ENCODE results near the gene NPIPB2. TPM values are rescaled to one million over a fixed set of nuclear protein-coding genes. Genes with fewer than 3 reads are reported as not detected.

The NPIPB2 gene
- total and polyA plus RNA-seq, 2 of the 13 experiments (the other 11 are each of a cell fraction or from before 2014, with no cell fraction given) = 1.8 to 4.1 TPM

- TF ChIP-seq KDM3A (CRISPR knock-in tag; IDR thresholded peaks at IDR 0.05; ENCODE audit: low read depth) (peak; percentile 98), CBX5 (CRISPR knock-in tag; IDR thresholded peaks at IDR 0.05; ENCODE audit: borderline replicate concordance) (peak; percentile 78; the same call in 1 of the 2 replicates), POLR2AphosphoS2 (IDR thresholded peaks at IDR 0.05; ENCODE audit: low read depth, low read length) (peak; percentile 44; the same call in 1 of the 2 replicates), CBFB (CRISPR knock-in tag; IDR thresholded peaks at IDR 0.05) (peak; percentile 100), ZNF530 (CRISPR knock-in tag; IDR thresholded peaks at IDR 0.05; ENCODE audit: low read depth) (peak; percentile 67; the same call in 1 of the 2 replicates), MLLT10 (CRISPR knock-in tag; IDR thresholded peaks at IDR 0.05) (no peak), ZNF598 (CRISPR knock-in tag; IDR thresholded peaks at IDR 0.05; ENCODE audit: borderline replicate concordance) (0 out of 2 replicates have a peak, but pooled peaks have one; percentile 20), SNAPC2 (CRISPR knock-in tag; IDR thresholded peaks at IDR 0.05) (peak; percentile 74), HNRNPH1 (optimal IDR thresholded peaks at IDR 0.05; ENCODE audit: low read depth, low read length) (peak; percentile 94), PLRG1 (conservative IDR thresholded peaks at IDR 0.05) (no peak), ZNF33A (CRISPR knock-in tag; IDR thresholded peaks at IDR 0.05; ENCODE audit: borderline replicate concordance) (no peak; the same call in 1 of the 2 replicates), NFKB2 (CRISPR knock-in tag; IDR thresholded peaks at IDR 0.05; ENCODE audit: borderline replicate concordance) (peak; percentile 92), TFAP4 (IDR thresholded peaks at IDR 0.05; ENCODE audit: borderline replicate concordance, low read depth) (peak; percentile 93), RBM22 (optimal IDR thresholded peaks at IDR 0.05; ENCODE audit: low read length) (peak; percentile 60), HOXA5 (CRISPR knock-in tag; IDR thresholded peaks at IDR 0.05) (peak; percentile 97; the same call in 1 of the 2 replicates), SETDB1 (CRISPR knock-in tag; IDR thresholded peaks at IDR 0.05; ENCODE audit: borderline replicate concordance) (no peak), ZNF816 (CRISPR knock-in tag; IDR thresholded peaks at IDR 0.05; ENCODE audit: borderline replicate concordance) (no peak), ZNF251 (CRISPR knock-in tag; IDR thresholded peaks at IDR 0.05) (peak; percentile 55; the same call in 1 of the 2 replicates), SIX1 (CRISPR knock-in tag; IDR thresholded peaks at IDR 0.05; ENCODE audit: borderline replicate concordance) (no peak), ZKSCAN8 (CRISPR knock-in tag; IDR thresholded peaks at IDR 0.05; ENCODE audit: borderline replicate concordance) (peak; percentile 69; the same call in 1 of the 2 replicates), KMT2B (CRISPR knock-in tag; IDR thresholded peaks at IDR 0.05) (peak; percentile 95), ZNF589 (CRISPR knock-in tag; conservative IDR thresholded peaks at IDR 0.05) (peak; percentile 92), POGK (CRISPR knock-in tag; conservative IDR thresholded peaks at IDR 0.05) (peak; percentile 80), YEATS2 (CRISPR knock-in tag; IDR thresholded peaks at IDR 0.05; ENCODE audit: borderline replicate concordance) (peak; percentile 94)
- TF ChIP-seq, protein P1, sequence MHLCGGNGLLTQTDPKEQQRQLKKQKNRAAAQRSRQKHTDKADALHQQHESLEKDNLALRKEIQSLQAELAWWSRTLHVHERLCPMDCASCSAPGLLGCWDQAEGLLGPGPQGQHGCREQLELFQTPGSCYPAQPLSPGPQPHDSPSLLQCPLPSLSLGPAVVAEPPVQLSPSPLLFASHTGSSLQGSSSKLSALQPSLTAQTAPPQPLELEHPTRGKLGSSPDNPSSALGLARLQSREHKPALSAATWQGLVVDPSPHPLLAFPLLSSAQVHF (CRISPR knock-in tag; IDR thresholded peaks at IDR 0.05) = peak; percentile 82; the same call in 1 of the 2 replicates
- TF ChIP-seq, protein P2, sequence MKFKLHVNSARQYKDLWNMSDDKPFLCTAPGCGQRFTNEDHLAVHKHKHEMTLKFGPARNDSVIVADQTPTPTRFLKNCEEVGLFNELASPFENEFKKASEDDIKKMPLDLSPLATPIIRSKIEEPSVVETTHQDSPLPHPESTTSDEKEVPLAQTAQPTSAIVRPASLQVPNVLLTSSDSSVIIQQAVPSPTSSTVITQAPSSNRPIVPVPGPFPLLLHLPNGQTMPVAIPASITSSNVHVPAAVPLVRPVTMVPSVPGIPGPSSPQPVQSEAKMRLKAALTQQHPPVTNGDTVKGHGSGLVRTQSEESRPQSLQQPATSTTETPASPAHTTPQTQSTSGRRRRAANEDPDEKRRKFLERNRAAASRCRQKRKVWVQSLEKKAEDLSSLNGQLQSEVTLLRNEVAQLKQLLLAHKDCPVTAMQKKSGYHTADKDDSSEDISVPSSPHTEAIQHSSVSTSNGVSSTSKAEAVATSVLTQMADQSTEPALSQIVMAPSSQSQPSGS (CRISPR knock-in tag; IDR thresholded peaks at IDR 0.05) = peak; percentile 95
Measured at GRCh38 chr16:11915644-11916523, 26.0 kb downstream of the NPIPB2 start, which contains the start of gene GSPT1 (continued).
